ENCODE measurements around the gene CTBP2.

The CTBP2 gene

DNA sequence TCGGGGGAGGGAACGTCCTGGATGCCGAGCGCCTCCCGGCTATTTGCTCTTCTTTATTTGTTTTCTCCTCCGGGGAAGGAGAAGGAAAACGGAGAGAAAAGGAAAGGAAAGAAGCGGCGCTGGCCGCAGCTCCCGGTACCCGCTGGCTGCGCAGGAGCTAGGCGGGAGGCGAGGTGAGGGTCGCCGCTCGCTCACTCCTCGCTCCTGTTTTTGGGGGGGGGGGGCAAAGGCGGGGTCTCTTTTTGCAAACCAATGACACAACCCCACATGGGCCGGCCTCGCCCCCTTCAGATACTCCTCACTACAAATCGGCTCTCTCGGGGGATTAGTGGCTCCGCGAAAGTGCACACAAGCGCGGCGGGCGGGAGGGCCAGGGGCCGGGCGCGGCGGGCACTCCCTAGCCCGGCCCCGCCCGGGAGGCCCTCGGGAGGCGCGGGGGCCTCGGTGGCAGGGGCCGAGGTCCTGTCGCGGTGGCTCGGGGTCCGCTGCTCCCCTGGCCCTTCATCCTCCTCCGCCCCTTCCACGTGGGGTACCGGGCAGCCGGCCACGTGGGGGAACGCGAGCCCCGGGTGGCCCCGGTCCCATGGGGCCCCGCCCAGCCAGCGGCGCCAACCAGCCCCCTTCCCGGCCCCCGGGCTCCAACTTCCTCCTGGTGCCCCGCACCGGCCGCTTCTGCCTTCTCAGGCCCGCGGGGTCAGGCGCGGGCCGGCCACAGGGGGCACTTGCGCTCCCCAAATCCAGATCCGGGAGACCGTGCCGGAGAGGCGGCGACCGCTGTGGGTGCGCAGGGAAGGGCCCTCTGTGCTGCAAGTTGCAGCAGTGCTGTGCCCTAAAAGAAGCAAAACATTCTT is 718 bp upstream of the CTBP2 start:
- no peak overlapping the region for H2AK5ac ChIP-seq (ENCODE audit: low read depth, low read length)
- H3K79me1 ChIP-seq (ENCODE audit: low read depth, low read length), result no peaks in the 10 kb centered on the region
- peak overlapping the region; percentile 97 for H2BK5ac ChIP-seq (ENCODE audit: low read length)
- H4K8ac ChIP-seq (ENCODE audit: low read depth, low read length), result no peak overlapping the region
- no CpG with 5 or more reads among the region's 76 CpGs for WGBS, 2 donors (ENCODE audit: extremely low coverage in 2 of 2, insufficient read length in 2 of 2, insufficient replicate concordance in 1 of 2)
- no peak overlapping the region for H4K91ac ChIP-seq (ENCODE audit: low read depth, low read length, poor library complexity)
- H3K14ac ChIP-seq (ENCODE audit: low read length), result no peak overlapping the region
- H3K4ac ChIP-seq (ENCODE audit: low read length), result no peak overlapping the region
- peak overlapping the region; percentile 81 to 84 for H3K4me3 ChIP-seq (ENCODE audit: low read length in 2 of 2)
- peak overlapping the region; percentile 29 for H2BK120ac ChIP-seq (ENCODE audit: low read depth, low read length)
- H3K27ac ChIP-seq (replicated peaks; ENCODE audit: low read length), result peak overlapping the region; percentile 100
- peak overlapping the region; percentile 98 for H3K18ac ChIP-seq (ENCODE audit: low read length)
- H3K9ac ChIP-seq (ENCODE audit: low read depth, low read length, poor library complexity), result peak overlapping the region; percentile 91
- DNase-seq (ENCODE audit: low spot score), result peak; percentile 90
- H3K23ac ChIP-seq (ENCODE audit: low read depth, low read length, poor library complexity), result peak overlapping the region; percentile 65
- H3K27me3 ChIP-seq (ENCODE audit: control insufficient read depth in 3 of 3, insufficient read depth in 3 of 3, low read depth in 1 of 3, low read length in 3 of 3), result no peaks in the 10 kb centered on the region
- H3K9me3 ChIP-seq (replicated peaks in 1 of 2; ENCODE audit: control insufficient read depth in 2 of 2, insufficient read depth in 1 of 2, low read depth in 1 of 2, low read length in 2 of 2), result no peaks in the 10 kb centered on the region
- no peaks in the 10 kb centered on the region for H3K36me3 ChIP-seq (replicated peaks in 1 of 2; ENCODE audit: control insufficient read depth in 2 of 2, insufficient read depth in 2 of 2, low read length in 2 of 2)
- peak overlapping the region; percentile 75 for H2BK15ac ChIP-seq (ENCODE audit: low read length)
- no peak overlapping the region for H2BK12ac ChIP-seq (ENCODE audit: low read length)
- peak overlapping the region; percentile 96 for H2AFZ ChIP-seq (ENCODE audit: low read length)
- peak overlapping the region; percentile 91 for H3K4me2 ChIP-seq (ENCODE audit: insufficient read depth, low read length, poor library complexity, severe bottlenecking)
- H3K4me1 ChIP-seq (ENCODE audit: control insufficient read depth in 2 of 2, insufficient read depth in 1 of 2, low read depth in 1 of 2, low read length in 2 of 2), result peaks cover 13 to 17% of the 10 kb centered on the region in 2 donors

GRCh38 chr10:125159486-125159931 is 854 bp downstream of the CTBP2 start:
- Histone ChIP-seq H3K4me3 (ENCODE audit: low read length in 2 of 2) (peak overlapping the region; percentile 84 to 98), H2BK12ac (ENCODE audit: low read length) (no peak overlapping the region), H3K9ac (ENCODE audit: low read depth, low read length, poor library complexity) (peak overlapping the region; percentile 88), H2AFZ (ENCODE audit: low read length) (peak overlapping the region; percentile 82), H2BK15ac (ENCODE audit: low read length) (peak overlapping the region; percentile 34), H3K4me1 (ENCODE audit: control insufficient read depth in 2 of 2, insufficient read depth in 1 of 2, low read depth in 1 of 2, low read length in 2 of 2) (peaks cover 20 to 32% of the 10 kb centered on the region in 2 donors), H3K18ac (ENCODE audit: low read length) (peak overlapping the region; percentile 97), H3K23ac (ENCODE audit: low read depth, low read length, poor library complexity) (no peak overlapping the region), H3K4ac (ENCODE audit: low read length) (no peak overlapping the region), H3K4me2 (ENCODE audit: insufficient read depth, low read length, poor library complexity, severe bottlenecking) (peak overlapping the region; percentile 48), H3K79me1 (ENCODE audit: low read depth, low read length) (no peaks in the 10 kb centered on the region), H3K27ac (replicated peaks; ENCODE audit: low read length) (peak overlapping the region; percentile 96), H4K8ac (ENCODE audit: low read depth, low read length) (no peak overlapping the region), H4K91ac (ENCODE audit: low read depth, low read length, poor library complexity) (no peak overlapping the region), H3K14ac (ENCODE audit: low read length) (peak overlapping the region; percentile 32), H2AK5ac (ENCODE audit: low read depth, low read length) (peak overlapping the region; percentile 79), H3K27me3 (ENCODE audit: control insufficient read depth in 3 of 3, insufficient read depth in 3 of 3, low read depth in 1 of 3, low read length in 3 of 3) (no peaks in the 10 kb centered on the region), H2BK120ac (ENCODE audit: low read depth, low read length) (peak overlapping the region; percentile 84), H3K36me3 (replicated peaks in 1 of 2; ENCODE audit: control insufficient read depth in 2 of 2, insufficient read depth in 2 of 2, low read length in 2 of 2) (no peaks in the 10 kb centered on the region), H3K9me3 (replicated peaks in 1 of 2; ENCODE audit: control insufficient read depth in 2 of 2, insufficient read depth in 1 of 2, low read depth in 1 of 2, low read length in 2 of 2) (no peaks in the 10 kb centered on the region), H2BK5ac (ENCODE audit: low read length) (peak overlapping the region; percentile 97)
- DNase-seq (ENCODE audit: low spot score), result no peak
- WGBS, 2 donors (ENCODE audit: extremely low coverage in 2 of 2, insufficient read length in 2 of 2, insufficient replicate concordance in 1 of 2), result no CpG with 5 or more reads among the region's 66 CpGs

DNA sequence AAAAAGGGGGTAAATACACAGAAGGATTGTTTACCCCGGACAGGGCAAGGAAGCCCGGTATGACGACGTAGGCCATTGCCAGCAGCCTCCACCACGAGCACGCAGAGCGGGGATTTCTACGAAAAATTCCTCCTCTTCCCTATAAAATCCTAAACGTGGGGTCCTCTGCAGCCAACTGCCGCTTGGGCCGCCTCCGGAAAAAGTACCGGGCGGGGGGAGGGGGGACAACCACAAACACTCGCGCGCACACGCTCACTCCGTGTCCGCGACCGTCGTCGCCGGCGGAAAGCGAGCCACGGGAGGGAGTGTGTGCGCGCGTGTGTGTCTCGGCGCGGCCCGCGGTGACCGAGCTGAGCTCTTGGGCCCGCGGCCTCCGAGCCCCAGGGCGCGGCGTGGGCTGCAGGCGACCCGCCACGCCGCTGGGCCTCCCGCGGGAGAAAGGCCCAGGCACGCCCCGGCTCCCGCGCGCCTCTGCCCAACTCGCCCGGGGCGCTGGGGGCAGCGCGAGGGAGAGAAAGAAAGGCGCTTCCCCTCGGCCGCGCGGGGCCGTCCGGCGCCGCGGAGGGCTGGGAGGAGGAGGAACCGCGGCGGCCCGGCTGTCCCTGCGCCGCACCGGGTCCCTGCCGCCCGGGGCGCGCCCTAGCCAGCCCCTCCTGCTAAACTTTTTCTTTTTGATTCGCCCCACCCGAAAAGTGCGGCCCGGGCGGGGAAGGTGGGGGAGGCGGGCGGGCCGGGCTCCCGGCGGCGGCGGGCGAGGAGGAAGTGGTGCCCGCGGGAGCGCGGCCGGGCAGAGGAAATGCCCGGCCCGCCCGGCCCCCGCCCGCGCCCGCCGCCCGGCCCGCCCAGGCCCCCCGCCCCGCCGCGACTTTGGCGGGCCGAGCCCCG is 1.5 kb downstream of the CTBP2 start:
- Histone ChIP-seq H3K14ac (ENCODE audit: low read length) (no peak overlapping the region), H3K36me3 (replicated peaks in 1 of 2; ENCODE audit: control insufficient read depth in 2 of 2, insufficient read depth in 2 of 2, low read length in 2 of 2) (peaks cover 0 to under 1% of the 10 kb centered on the region in 2 donors), H3K27me3 (ENCODE audit: control insufficient read depth in 3 of 3, insufficient read depth in 3 of 3, low read depth in 1 of 3, low read length in 3 of 3) (no peaks in the 10 kb centered on the region), H2BK120ac (ENCODE audit: low read depth, low read length) (no peak overlapping the region), H3K4me1 (ENCODE audit: control insufficient read depth in 2 of 2, insufficient read depth in 1 of 2, low read depth in 1 of 2, low read length in 2 of 2) (peaks cover 22 to 39% of the 10 kb centered on the region in 2 donors), H4K91ac (ENCODE audit: low read depth, low read length, poor library complexity) (no peak overlapping the region), H3K4ac (ENCODE audit: low read length) (no peak overlapping the region), H2BK5ac (ENCODE audit: low read length) (peak overlapping the region; percentile 57), H3K9ac (ENCODE audit: low read depth, low read length, poor library complexity) (peak overlapping the region; percentile 96), H2BK12ac (ENCODE audit: low read length) (no peak overlapping the region), H3K4me3 (ENCODE audit: low read length in 2 of 2) (peak overlapping the region; percentile 84 to 98), H4K8ac (ENCODE audit: low read depth, low read length) (no peak overlapping the region), H3K4me2 (ENCODE audit: insufficient read depth, low read length, poor library complexity, severe bottlenecking) (peak overlapping the region; percentile 53), H3K18ac (ENCODE audit: low read length) (peak overlapping the region; percentile 97), H3K79me1 (ENCODE audit: low read depth, low read length) (no peaks in the 10 kb centered on the region), H3K27ac (replicated peaks; ENCODE audit: low read length) (peak overlapping the region; percentile 96), H3K23ac (ENCODE audit: low read depth, low read length, poor library complexity) (peak overlapping the region; percentile 89), H2AK5ac (ENCODE audit: low read depth, low read length) (peak overlapping the region; percentile 83), H2BK15ac (ENCODE audit: low read length) (no peak overlapping the region), H3K9me3 (replicated peaks in 1 of 2; ENCODE audit: control insufficient read depth in 2 of 2, insufficient read depth in 1 of 2, low read depth in 1 of 2, low read length in 2 of 2) (no peaks in the 10 kb centered on the region), H2AFZ (ENCODE audit: low read length) (peak overlapping the region; percentile 38)
- DNase-seq (ENCODE audit: low spot score), result no peak
- WGBS, 2 donors (ENCODE audit: extremely low coverage in 2 of 2, insufficient read length in 2 of 2, insufficient replicate concordance in 1 of 2), result no CpG with 5 or more reads among the region's 115 CpGs

DNA sequence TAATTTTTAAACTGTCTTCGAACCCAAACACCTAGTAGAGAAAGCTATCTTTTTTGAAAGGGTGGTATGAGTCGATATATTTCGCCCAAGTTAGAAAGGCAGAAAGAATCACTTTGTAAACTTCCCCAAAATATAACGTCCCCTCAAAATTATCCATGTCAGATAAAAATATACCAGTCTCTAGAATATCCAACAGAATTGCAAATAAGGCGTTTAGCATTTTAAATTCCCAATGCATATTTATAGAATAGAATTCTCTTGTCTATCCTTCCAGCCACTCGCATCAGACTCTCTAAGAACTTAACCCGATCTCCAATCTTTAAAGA is 2.1 kb downstream of the CTBP2 start:
- Histone ChIP-seq H2AK5ac (ENCODE audit: low read depth, low read length) (no peak overlapping the region), H2BK15ac (ENCODE audit: low read length) (no peak overlapping the region), H2AFZ (ENCODE audit: low read length) (peak overlapping the region; percentile 38), H3K23ac (ENCODE audit: low read depth, low read length, poor library complexity) (no peak overlapping the region), H4K91ac (ENCODE audit: low read depth, low read length, poor library complexity) (no peak overlapping the region), H2BK12ac (ENCODE audit: low read length) (no peak overlapping the region), H3K27ac (replicated peaks; ENCODE audit: low read length) (no peak overlapping the region), H3K9ac (ENCODE audit: low read depth, low read length, poor library complexity) (no peak overlapping the region), H3K4me3 (ENCODE audit: low read length in 2 of 2) (peak overlapping the region; percentile 84 to 98), H3K4me1 (ENCODE audit: control insufficient read depth in 2 of 2, insufficient read depth in 1 of 2, low read depth in 1 of 2, low read length in 2 of 2) (peaks cover 27 to 40% of the 10 kb centered on the region in 2 donors), H3K4me2 (ENCODE audit: insufficient read depth, low read length, poor library complexity, severe bottlenecking) (peak overlapping the region; percentile 53), H2BK5ac (ENCODE audit: low read length) (no peak overlapping the region), H3K36me3 (replicated peaks in 1 of 2; ENCODE audit: control insufficient read depth in 2 of 2, insufficient read depth in 2 of 2, low read length in 2 of 2) (peaks cover 0 to 7% of the 10 kb centered on the region in 2 donors), H3K4ac (ENCODE audit: low read length) (no peak overlapping the region), H3K79me1 (ENCODE audit: low read depth, low read length) (no peaks in the 10 kb centered on the region), H4K8ac (ENCODE audit: low read depth, low read length) (no peak overlapping the region), H2BK120ac (ENCODE audit: low read depth, low read length) (no peak overlapping the region), H3K27me3 (ENCODE audit: control insufficient read depth in 3 of 3, insufficient read depth in 3 of 3, low read depth in 1 of 3, low read length in 3 of 3) (no peaks in the 10 kb centered on the region), H3K9me3 (replicated peaks in 1 of 2; ENCODE audit: control insufficient read depth in 2 of 2, insufficient read depth in 1 of 2, low read depth in 1 of 2, low read length in 2 of 2) (no peaks in the 10 kb centered on the region), H3K18ac (ENCODE audit: low read length) (no peak overlapping the region), H3K14ac (ENCODE audit: low read length) (no peak overlapping the region)
- no peak for DNase-seq (ENCODE audit: low spot score)
- WGBS, 2 donors (ENCODE audit: extremely low coverage in 2 of 2, insufficient read length in 2 of 2, insufficient replicate concordance in 1 of 2), result no CpG with 5 or more reads among the region's 7 CpGs
